K562 (cell line): ENCODE results near the gene OCA2. TPM values are rescaled to one million over a fixed set of nuclear protein-coding genes. Genes with fewer than 3 reads are reported as not detected.

Source experiments
- ATAC-seq: fragments of 200-7000 bp; cut with Tn5 transposase; 3 replicates; pipeline ENCODE4 v1.9.1; 2020; ENCODE audit warnings: moderate library complexity
- BruUV-seq: library from RNA; stranded (reverse); fragments of 400-500 nt; replicated peaks from 2 replicates; lab custom pipeline; 2021; lab: Mats Ljungman, UMichigan
- CTCF ChIA-PET: fragments of 300-600 bp; formaldehyde crosslinking; extraction: SDS; loops from one replicate; lab custom pipeline; 2021; ENCODE audit warnings: low intra/inter-chr PET ratio; lab: Yijun Ruan, JAX
- POLR2A ChIA-PET: fragments of 300-600, 350-650 bp; sonication (Branson Sonifier 250); formaldehyde crosslinking; extraction: SDS; loops from one replicate; lab custom pipeline; 2021; ENCODE audit warnings: antibody characterized with exemption, inconsistent platforms; lab: Yijun Ruan, JAX
- DNase-seq, 4 experiments: peaks; one replicate each; pipeline versions ENCODE4 v3.0.0 to v3.0.0-alpha.2; 2011 to 2018; ENCODE audit warnings: low spot score in 3 of 4, mixed read lengths in 3 of 4; ENCODE audit errors: extremely low read depth in 1 of 4
- FAIRE-seq: peaks from 2 replicates; lab custom pipeline; 2011; peaks lifted over from hg19 to GRCh38; lab: Jason Lieb, UNC
- H2AFZ ChIP-seq: 2 replicates; pipeline ENCODE4 v1.6.0; 2011; ENCODE audit warnings: low read depth, low read length, control low read depth, inconsistent platforms
- H3K27ac ChIP-seq: fragments of 200-600 bp; 3 replicates; pipeline ENCODE4 v1.8.0; 2011; ENCODE audit warnings: low read depth, mild to moderate bottlenecking, control low read depth, inconsistent platforms, low read length, moderate library complexity, mixed read lengths; ENCODE audit errors: extremely low read depth
- H3K27me3 ChIP-seq, 2 experiments: fragments of 300-600 bp in 1 of 2; 2 replicates in 1 of 2; 3 replicates in 1 of 2; pipeline versions ENCODE4 v1.6.0 to v1.8.0; 2011; ENCODE audit warnings: inconsistent platforms in 2 of 2, low read length in 2 of 2, mild to moderate bottlenecking in 1 of 2, mixed read lengths in 1 of 2, moderate library complexity in 1 of 2; ENCODE audit not compliant: control insufficient read depth in 2 of 2, insufficient read depth in 2 of 2
- H3K36me3 ChIP-seq: fragments of 300-600 bp; 3 replicates; pipeline ENCODE4 v1.8.0; 2011; ENCODE audit warnings: mild to moderate bottlenecking, low read length, inconsistent platforms; ENCODE audit not compliant: control insufficient read depth, insufficient read depth
- H3K4me1 ChIP-seq, 2 experiments: fragments of 200-600 bp in 1 of 2; replicated peaks in 1 of 2; 2 replicates in 1 of 2; 3 replicates in 1 of 2; pipeline versions ENCODE4 v1.5.1 to v1.8.0; 2011; ENCODE audit warnings: inconsistent platforms in 2 of 2, low read length in 2 of 2, mild to moderate bottlenecking in 1 of 2, mixed read lengths in 1 of 2, moderate library complexity in 1 of 2; ENCODE audit not compliant: control insufficient read depth in 2 of 2, insufficient read depth in 2 of 2
- H3K4me2 ChIP-seq: 2 replicates; pipeline ENCODE4 v1.6.1; 2011; ENCODE audit warnings: low read length, control low read depth, inconsistent platforms, mixed read lengths; ENCODE audit not compliant: insufficient read depth
- H3K4me3 ChIP-seq: fragments of 200-600 bp; sonication (generic), shearing (Covaris generic); 2 replicates; pipeline ENCODE4 v1.5.1; 2016; ENCODE audit warnings: control low read depth, inconsistent platforms
- H3K79me2 ChIP-seq: fragments of 200-600 bp; 3 replicates; pipeline ENCODE4 v1.8.0; 2011; ENCODE audit warnings: low read length, inconsistent platforms; ENCODE audit not compliant: control insufficient read depth, insufficient read depth
- H3K9ac ChIP-seq, 2 experiments: 2 replicates each; pipeline versions ENCODE4 v1.6.0 to v1.6.1; 2011; ENCODE audit warnings: low read depth in 2 of 2, low read length in 2 of 2, control low read depth in 1 of 2, inconsistent platforms in 1 of 2, mild to moderate bottlenecking in 1 of 2, mixed read lengths in 1 of 2; ENCODE audit not compliant: insufficient read depth in 1 of 2
- H3K9me1 ChIP-seq: one replicate; pipeline ENCODE4 v1.6.0; 2011; ENCODE audit warnings: inconsistent platforms, mild to moderate bottlenecking, low read length, moderate library complexity; ENCODE audit not compliant: control insufficient read depth, insufficient read depth
- H3K9me3 ChIP-seq: replicated peaks from 2 replicates; pipeline ENCODE4 v1.5.1; 2011; ENCODE audit warnings: low read depth, low read length, inconsistent platforms; ENCODE audit not compliant: control insufficient read depth, insufficient read depth
- H4K20me1 ChIP-seq: replicated peaks from 2 replicates; pipeline ENCODE4 v1.6.1; 2011; ENCODE audit warnings: low read length, inconsistent platforms, mixed read lengths; ENCODE audit not compliant: control insufficient read depth, insufficient read depth
- CREB1 ChIP-seq, 2 experiments: sonication (generic) in 1 of 2; formaldehyde crosslinking in 1 of 2; IDR thresholded peaks; 2 replicates each; pipeline versions ENCODE4 v1.6.1 to v1.8.0; 2012 to 2022; ENCODE audit warnings: inconsistent platforms in 1 of 2, mild to moderate bottlenecking in 1 of 2, missing genetic modification reagents in 1 of 2, moderate library complexity in 1 of 2
- CSDE1 ChIP-seq, 2 experiments: fragments of 450-650 bp; IDR thresholded peaks; 2 replicates each; pipeline ENCODE4 v1.6.1; 2016; ENCODE audit warnings: mild to moderate bottlenecking in 1 of 2
- CXXC5 ChIP-seq: fragments of 250-450 bp; sonication (Bioruptor Pico); IDR thresholded peaks from 2 replicates; pipeline ENCODE4 v1.8.0; 2022; ENCODE audit warnings: inconsistent platforms, mild to moderate bottlenecking, moderate library complexity
- NKRF ChIP-seq: fragments of 450-650 bp; IDR thresholded peaks from 2 replicates; pipeline ENCODE4 v1.6.1; 2016; ENCODE audit warnings: borderline replicate concordance
- NRF1 ChIP-seq, 2 experiments: fragments of 450-650 bp; IDR thresholded peaks in 1 of 2; conservative IDR thresholded peaks in 1 of 2; 2 replicates each; pipeline ENCODE4 v1.6.1; 2014; ENCODE audit warnings: mild to moderate bottlenecking in 2 of 2
- POLR2B ChIP-seq: fragments of 450-650 bp; IDR thresholded peaks from 2 replicates; pipeline ENCODE4 v1.6.1; 2018; ENCODE audit warnings: low read depth; ENCODE audit not compliant: partially characterized antibody
- RBM34 ChIP-seq: fragments of 200-400 bp; formaldehyde crosslinking; IDR thresholded peaks from 2 replicates; pipeline ENCODE4 v1.6.1; 2018; ENCODE audit warnings: low read length, borderline replicate concordance; ENCODE audit not compliant: insufficient read depth
- SIN3A ChIP-seq, 2 experiments: fragments of 150-350 bp in 1 of 2; IDR thresholded peaks; 2 replicates each; pipeline ENCODE4 v1.6.1; 2011 to 2016; ENCODE audit warnings: borderline replicate concordance in 2 of 2, low read depth in 2 of 2, low read length in 2 of 2, mild to moderate bottlenecking in 2 of 2, moderate library complexity in 2 of 2; ENCODE audit not compliant: control insufficient read depth in 1 of 2
- USF1 ChIP-seq: sonication (generic); formaldehyde crosslinking; IDR thresholded peaks from 2 replicates; pipeline ENCODE4 v1.9.0; 2022; ENCODE audit warnings: mild to moderate bottlenecking, missing genetic modification reagents
- ZC3H8 ChIP-seq: fragments of 450-650 bp; IDR thresholded peaks from 2 replicates; pipeline ENCODE4 v1.6.1; 2017
- ZNF184 ChIP-seq: sonication (generic); formaldehyde crosslinking; IDR thresholded peaks from 2 replicates; pipeline ENCODE4 v1.5.0; 2020; ENCODE audit warnings: missing genetic modification reagents
- WGBS: fragments of 100-300 bp; shearing (Covaris generic); methylation state at CpG from one replicate; pipeline ENCODE4 v1.1.6; 2016; ENCODE audit warnings: low coverage, mixed read lengths; ENCODE audit not compliant: insufficient coverage; ENCODE audit errors: missing lambda C conversion rate; 5-methylcytosine and 5-hydroxymethylcytosine counted together
- in situ Hi-C: fragments of 300-500 bp; cut with MboI; formaldehyde crosslinking; loops from 4 replicates; pipeline ENCODE4 v1.15.0; 2018; ENCODE audit warnings: inconsistent platforms, mixed read lengths
- intact Hi-C: fragments of 100-400 bp; cut with micrococcal nuclease; formaldehyde crosslinking; loops from 2 replicates; pipeline ENCODE4 v1.14.2; 2022
- polyA plus RNA-seq, 8 experiments: library from polyadenylated mRNA; depleted of rRNA in 4 of 8; stranded (reverse) in 5 of 8; unstranded in 3 of 8; fragments of >200 nt; fragmentation: Nextera tagmentation in 2 of 8; fragmentation: Illumina TruSeq in 1 of 8; extraction: Ambion mirVana in 2 of 8; extraction: Trizol in 1 of 8; gene quantifications; 2 replicates each; pipeline versions ENCODE4 v1.2.1 to v1.2.3, GENCODE V29; 2011 to 2014; ENCODE audit warnings: inconsistent platforms in 1 of 8, missing spikeins in 1 of 8
- total RNA-seq, 7 experiments: library from RNA; depleted of rRNA in 6 of 7; stranded (reverse); fragments of >200 nt in 6 of 7; fragmentation: Illumina TruSeq in 2 of 7; extraction: Trizol in 2 of 7; gene quantifications; 2 replicates each; pipeline versions ENCODE4 v1.2.1 to v1.2.3, GENCODE V29; 2011 to 2021; ENCODE audit warnings: low replicate concordance in 1 of 7

Gene OCA2
- total and polyA plus RNA-seq, 9 of the 15 experiments (the other 6 are each of a cell fraction or from before 2014, with no cell fraction given): 0.07 to 0.59 (median 0.17) TPM; not detected in 1

- TF ChIP-seq NRF1 (conservative IDR thresholded peaks at IDR 0.05 in 1 of 2, IDR thresholded peaks at IDR 0.05 in 1 of 2): peak; percentile 91 to 92
- no peak for TF ChIP-seq ZNF184
- peak; percentile 37 for TF ChIP-seq POLR2B
Observed at GRCh38 chr15:28026764-28027713, 72.1 kb downstream of the OCA2 start (continued).

GRCh38 chr15:28026221-28026620, 72.9 kb downstream of the OCA2 start:
- BruUV-seq: no TSS peak
- CTCF ChIA-PET: no interaction called here
- no peak overlapping the region for H2AFZ ChIP-seq
- no peaks in the 10 kb centered on the region for H4K20me1 ChIP-seq
- FAIRE-seq (no peak), ATAC-seq (no peak), DNase-seq (no peak)
- no peak overlapping the region for H3K4me2 ChIP-seq
- no peaks in the 10 kb centered on the region for H3K79me2 ChIP-seq
- peaks cover 0 to 41% of the 10 kb centered on the region in 2 experiments; a peak in 3 of 5 replicates for H3K27me3 ChIP-seq
- no peaks in the 10 kb centered on the region for H3K9me1 ChIP-seq
- intact Hi-C loops (no loop called here), in situ Hi-C loops (loop anchor here (25.0 kb wide), 1 partner anchor 1139 kb away; no protein-coding TSS in a partner anchor)
- 8% methylated on average over 9 of the region's 9 CpGs for WGBS
- no peak overlapping the region for H3K27ac ChIP-seq
- no peaks in the 10 kb centered on the region for H3K36me3 ChIP-seq
- H3K4me3 ChIP-seq: no peak overlapping the region
- H3K9me3 ChIP-seq: no peaks in the 10 kb centered on the region; the same call in 1 of the 2 replicates
- no peak for TF ChIP-seq SIN3A (IDR thresholded peaks at IDR 0.05; ENCODE audit: borderline replicate concordance in 2 of 2, control insufficient read depth in 1 of 2, low read depth in 2 of 2, low read length in 2 of 2)
- TF ChIP-seq ZC3H8: no peak
- TF ChIP-seq NKRF: no peak
- no peak for TF ChIP-seq CREB1 (IDR thresholded peaks at IDR 0.05)
- TF ChIP-seq CREB1 (CRISPR knock-in tag; IDR thresholded peaks at IDR 0.05): no peak
- TF ChIP-seq CXXC5 (CRISPR knock-in tag): no peak
- TF ChIP-seq USF1 (CRISPR knock-in tag): no peak
- no peak for TF ChIP-seq CSDE1 (IDR thresholded peaks at IDR 0.05)
- no peak for TF ChIP-seq RBM34
- POLR2A ChIA-PET: no interaction called here
- peaks cover 0 to 6% of the 10 kb centered on the region in 2 experiments; a peak in 2 of 5 replicates for H3K4me1 ChIP-seq
- H3K9ac ChIP-seq: no peak overlapping the region
